ENCODE results near the gene UBAC2.

- no peak for TF ChIP-seq POLR2AphosphoS5 (IDR thresholded peaks at IDR 0.05; ENCODE audit: low read depth, low read length)
- TF ChIP-seq POLR2A (IDR thresholded peaks at IDR 0.05; ENCODE audit: low read depth, low read length): no peak
- no peak for TF ChIP-seq TAF1 (IDR thresholded peaks at IDR 0.05; ENCODE audit: low read depth, low read length)
- TF ChIP-seq POU2F2 (IDR thresholded peaks at IDR 0.05; ENCODE audit: low read depth, low read length): no peak
These were observed 222.0 kb downstream of the UBAC2 start for GRCh38 chr13:99422586-99423220.
